IMR-90 (cell line): ENCODE measurements around the gene PPP1CA. TPM values are rescaled to one million over a fixed set of nuclear protein-coding genes. Genes with fewer than 3 reads are reported as not detected.

Source experiments
- ATAC-seq: fragments of 200-7000 bp; cut with Tn5 transposase; 2 replicates; pipeline ENCODE4 v1.9.1; 2020; ENCODE audit warnings: low read depth, mild to moderate bottlenecking, moderate library complexity
- BruUV-seq: library from RNA; stranded (reverse); fragments of 400-500 nt; replicated peaks from 2 replicates; lab custom pipeline; 2021; lab: Mats Ljungman, UMichigan
- CTCF ChIA-PET: fragments of 300-600 bp; formaldehyde crosslinking; extraction: SDS; loops from one replicate; lab custom pipeline; 2021; ENCODE audit warnings: antibody characterized with exemption; lab: Yijun Ruan, JAX
- POLR2A ChIA-PET: fragments of 300-600 bp; sonication (Branson Sonifier 250); formaldehyde crosslinking; loops from one replicate; lab custom pipeline; 2022; ENCODE audit warnings: antibody characterized with exemption; ENCODE audit not compliant: unreplicated experiment; lab: Charles Lee
- DNase-seq: peaks from one replicate; pipeline ENCODE4 v3.0.0; 2013
- H2AFZ ChIP-seq: replicated peaks from 2 replicates; pipeline ENCODE3; 2013; ENCODE audit warnings: low read length, mild to moderate bottlenecking; ENCODE audit not compliant: poor library complexity
- H2AK5ac ChIP-seq: 2 replicates; pipeline ENCODE4 v1.6.1; 2013; ENCODE audit warnings: low read depth, low read length, inconsistent platforms
- H2AK9ac ChIP-seq: replicated peaks from 2 replicates; pipeline ENCODE3; 2013; ENCODE audit warnings: mild to moderate bottlenecking, low read depth, low read length, moderate library complexity; ENCODE audit not compliant: poor library complexity
- H2BK120ac ChIP-seq: 2 replicates; pipeline ENCODE4 v1.6.1; 2013; ENCODE audit warnings: low read depth, low read length, inconsistent platforms
- H2BK15ac ChIP-seq: 3 replicates; pipeline ENCODE4 v1.6.1; 2013; ENCODE audit warnings: low read depth, low read length, inconsistent platforms
- H2BK20ac ChIP-seq: 2 replicates; pipeline ENCODE4 v1.6.1; 2013; ENCODE audit warnings: low read depth, mild to moderate bottlenecking, inconsistent platforms, low read length, moderate library complexity
- H2BK5ac ChIP-seq: 2 replicates; pipeline ENCODE4 v1.6.1; 2013; ENCODE audit warnings: mild to moderate bottlenecking, low read depth, low read length, inconsistent platforms; ENCODE audit not compliant: poor library complexity, severe bottlenecking
- H3K14ac ChIP-seq: replicated peaks from 2 replicates; pipeline ENCODE4 v1.6.1; 2013; ENCODE audit warnings: low read depth, low read length, inconsistent platforms
- H3K18ac ChIP-seq: 2 replicates; pipeline ENCODE4 v1.6.1; 2013; ENCODE audit warnings: low read depth, low read length, control low read depth
- H3K23ac ChIP-seq: 2 replicates; pipeline ENCODE4 v1.6.1; 2013; ENCODE audit warnings: low read depth, low read length, inconsistent platforms
- H3K27ac ChIP-seq: 2 replicates; pipeline ENCODE4 v1.5.1; 2013; ENCODE audit warnings: mild to moderate bottlenecking, control low read depth, low read length; ENCODE audit not compliant: insufficient read depth
- H3K27me3 ChIP-seq: 2 replicates; pipeline ENCODE4 v1.6.1; 2013; ENCODE audit warnings: low read length; ENCODE audit not compliant: control insufficient read depth, insufficient read depth
- H3K36me3 ChIP-seq: 2 replicates; pipeline ENCODE4 v1.6.1; 2013; ENCODE audit warnings: low read length, mixed read lengths; ENCODE audit not compliant: control insufficient read depth, insufficient read depth
- H3K4ac ChIP-seq: 2 replicates; pipeline ENCODE4 v1.6.1; 2013; ENCODE audit warnings: low read depth, low read length, inconsistent platforms
- H3K4me1 ChIP-seq: 2 replicates; pipeline ENCODE4 v1.6.1; 2013; ENCODE audit warnings: low read length, mixed read lengths; ENCODE audit not compliant: control insufficient read depth, insufficient read depth
- H3K4me2 ChIP-seq: 2 replicates; pipeline ENCODE4 v1.6.1; 2013; ENCODE audit warnings: low read depth, mild to moderate bottlenecking, control low read depth, low read length, moderate library complexity
- H3K4me3 ChIP-seq: 2 replicates; pipeline ENCODE4 v1.5.1; 2013; ENCODE audit warnings: low read depth, mild to moderate bottlenecking, control low read depth, low read length, moderate library complexity; ENCODE audit not compliant: insufficient read depth
- H3K56ac ChIP-seq: 2 replicates; pipeline ENCODE4 v1.6.1; 2013; ENCODE audit warnings: low read length, inconsistent platforms; ENCODE audit not compliant: insufficient read depth; ENCODE audit errors: extremely low read depth
- H3K79me1 ChIP-seq, 2 experiments: 2 replicates each; pipeline ENCODE4 v1.6.1; 2013; ENCODE audit warnings: low read length in 2 of 2, inconsistent platforms in 1 of 2, low read depth in 1 of 2
- H3K9ac ChIP-seq: 2 replicates; pipeline ENCODE4 v1.6.1; 2013; ENCODE audit warnings: low read depth, low read length, control low read depth
- H3K9me1 ChIP-seq: 2 replicates; pipeline ENCODE4 v1.6.1; 2013; ENCODE audit warnings: low read length, inconsistent platforms; ENCODE audit not compliant: insufficient read depth
- H3K9me3 ChIP-seq: 2 replicates; pipeline ENCODE4 v1.6.1; 2013; ENCODE audit warnings: low read length; ENCODE audit not compliant: control insufficient read depth, insufficient read depth
- H4K20me1 ChIP-seq: 2 replicates; pipeline ENCODE4 v1.6.1; 2013; ENCODE audit warnings: low read length, inconsistent platforms; ENCODE audit not compliant: insufficient read depth
- H4K5ac ChIP-seq: 2 replicates; pipeline ENCODE4 v1.6.1; 2013; ENCODE audit warnings: mild to moderate bottlenecking, low read depth, low read length, control low read depth
- H4K8ac ChIP-seq, 2 experiments: 2 replicates each; pipeline ENCODE4 v1.6.1; 2013; ENCODE audit warnings: low read depth in 2 of 2, low read length in 2 of 2, control low read depth in 1 of 2, inconsistent platforms in 1 of 2
- H4K91ac ChIP-seq: 2 replicates; pipeline ENCODE4 v1.6.1; 2013; ENCODE audit warnings: low read depth, low read length, inconsistent platforms; ENCODE audit not compliant: insufficient read depth
- BHLHE40 ChIP-seq: fragments of 150-350 bp; IDR thresholded peaks from 2 replicates; pipeline ENCODE4 v1.6.1; 2016; ENCODE audit warnings: mild to moderate bottlenecking, low read depth, low read length
- CEBPB ChIP-seq: IDR thresholded peaks from 2 replicates; pipeline ENCODE4 v1.6.1; 2012; ENCODE audit warnings: low read depth, low read length, improper control_type of control experiment
- FOS ChIP-seq: fragments of 150-350 bp; IDR thresholded peaks from 2 replicates; pipeline ENCODE4 v1.6.1; 2016; ENCODE audit warnings: low read depth, low read length
- MXI1 ChIP-seq: IDR thresholded peaks from 2 replicates; pipeline ENCODE4 v1.6.1; 2012; ENCODE audit warnings: low read depth, mild to moderate bottlenecking, low read length, moderate library complexity, borderline replicate concordance
- NFE2L2 ChIP-seq: fragments of 150-350 bp; IDR thresholded peaks from 2 replicates; pipeline ENCODE4 v1.6.1; 2016; ENCODE audit warnings: low read depth, mild to moderate bottlenecking, low read length
- POLR2A ChIP-seq: IDR thresholded peaks from 2 replicates; pipeline ENCODE4 v1.6.1; 2012; ENCODE audit warnings: mild to moderate bottlenecking, low read depth, low read length
- RAD21 ChIP-seq: IDR thresholded peaks from 2 replicates; pipeline ENCODE4 v1.6.1; 2012; ENCODE audit warnings: low read length, improper control_type of control experiment
- RCOR1 ChIP-seq: IDR thresholded peaks from 2 replicates; pipeline ENCODE4 v1.6.1; 2012; ENCODE audit warnings: mild to moderate bottlenecking, low read length, improper control_type of control experiment; ENCODE audit not compliant: insufficient replicate concordance
- RFX5 ChIP-seq: IDR thresholded peaks from 2 replicates; pipeline ENCODE4 v1.8.0; 2012; ENCODE audit warnings: low read depth, mild to moderate bottlenecking, low read length, moderate library complexity
- SMC3 ChIP-seq: fragments of 150-350 bp; IDR thresholded peaks from 2 replicates; pipeline ENCODE4 v1.6.1; 2016; ENCODE audit warnings: low read depth, mild to moderate bottlenecking, antibody characterized with exemption, low read length, moderate library complexity
- WGBS, 2 experiments: methylation state at CpG; one replicate each; pipeline versions ENCODE4 v1.1.5 to v1.1.7; 2013; ENCODE audit warnings: missing lambda C conversion rate in 2 of 2; ENCODE audit not compliant: insufficient read length in 1 of 2; ENCODE audit errors: extremely low coverage in 2 of 2; 5-methylcytosine and 5-hydroxymethylcytosine counted together
- dilution Hi-C: fragments of 300-500 bp; cut with HindIII; formaldehyde crosslinking; loops from one replicate; pipeline ENCODE4 v1.14.3; 2018; ENCODE audit warnings: low sequenced_read_pairs; ENCODE audit not compliant: unreplicated experiment
- in situ Hi-C: fragments of 300-500 bp; cut with MboI; formaldehyde crosslinking; loops from 3 replicates; pipeline ENCODE4 v1.14.3; 2019; ENCODE audit warnings: low sequenced_read_pairs, inconsistent platforms, mixed read lengths
- intact Hi-C: fragments of 100-400 bp; cut with micrococcal nuclease; formaldehyde crosslinking; loops from 2 replicates; pipeline ENCODE4 v1.10.0; 2022
- polyA plus RNA-seq, 3 experiments: library from polyadenylated mRNA; depleted of rRNA; stranded (reverse); fragments of >200 nt; gene quantifications; 2 replicates each; pipeline ENCODE4 v1.2.3, GENCODE V29; 2012; ENCODE audit warnings: low replicate concordance in 1 of 3
- total RNA-seq: library from RNA; depleted of rRNA; stranded (reverse); fragments of >200 nt; gene quantifications from 2 replicates; pipeline ENCODE4 v1.2.3, GENCODE V29; 2012
- TF ChIP-seq, protein P1 (sequence below): fragments of 150-350 bp; IDR thresholded peaks from 2 replicates; pipeline ENCODE4 v1.6.1; 2017; ENCODE audit warnings: mild to moderate bottlenecking, antibody characterized with exemption, low read length, low read depth
- TF ChIP-seq, protein P2 (sequence below): conservative IDR thresholded peaks from 2 replicates; pipeline ENCODE4 v1.5.1; 2012; ENCODE audit warnings: mild to moderate bottlenecking, low read depth, low read length, improper control_type of control experiment

The PPP1CA gene
- total and polyA plus RNA-seq, 2 of the 4 experiments (the other 2 are of a cell fraction) = 228 to 313 TPM

DNA sequence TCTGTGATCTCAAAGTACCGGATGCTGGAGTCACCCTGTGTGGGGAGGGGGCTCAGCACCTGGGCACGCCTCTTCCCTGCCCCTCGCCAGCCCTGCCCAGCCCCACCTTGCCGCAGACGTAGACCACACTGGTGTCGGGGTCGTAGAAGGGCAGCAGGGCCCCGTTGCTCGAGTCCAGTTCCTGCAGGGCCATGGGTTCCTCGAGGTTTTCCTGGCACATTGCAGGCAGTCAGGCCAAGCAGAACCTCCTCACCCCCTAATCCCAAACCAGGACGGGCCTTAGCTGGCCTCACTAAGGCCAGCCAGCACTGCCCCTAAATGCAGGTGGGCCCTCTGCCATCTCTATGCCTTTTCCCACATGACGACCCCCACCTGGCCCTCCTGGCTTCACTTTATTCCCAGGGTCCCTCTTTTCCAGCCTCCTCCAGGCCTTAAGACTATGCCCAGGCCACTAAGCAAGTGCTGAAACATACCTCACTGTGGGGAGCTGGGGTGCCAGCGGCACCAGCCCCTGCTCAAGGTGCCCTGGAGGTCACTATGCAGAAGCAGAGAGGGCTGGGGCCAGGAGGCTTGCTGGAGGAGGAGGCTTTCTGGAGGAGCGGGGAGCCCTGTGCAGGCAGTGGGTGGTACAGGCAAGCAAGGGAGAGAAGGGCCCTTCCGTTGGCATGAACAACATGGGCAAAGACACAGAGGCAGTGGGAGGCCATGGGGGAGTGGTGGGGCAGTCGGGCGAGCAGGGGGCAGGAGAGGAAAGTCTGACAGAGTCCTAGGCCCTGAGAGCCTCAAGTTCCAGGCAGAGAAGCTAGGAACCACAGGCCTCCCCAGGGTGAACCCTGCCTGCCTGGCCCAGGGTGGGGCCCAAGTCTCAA, 38.8 kb upstream of the PPP1CA start:
- H3K79me1 ChIP-seq = peaks cover 8 to 26% of the 10 kb centered on the region in 2 experiments
- H3K4ac ChIP-seq = no peak overlapping the region
- WGBS, 2 experiments = 90% methylated on average over 12 of the region's 17 CpGs; no CpG with 5 or more reads in 1 of the 2 experiments
- H3K23ac ChIP-seq = no peak overlapping the region
- peaks cover 44% of the 10 kb centered on the region; the same call in 1 of the 2 replicates for H3K36me3 ChIP-seq
- ATAC-seq = no peak
- TF ChIP-seq POLR2A (no peak), RCOR1 (no peak), RAD21 (no peak), BHLHE40 (no peak), NFE2L2 (no peak), RFX5 (no peak), FOS (no peak), SMC3 (no peak), MXI1 (no peak), CEBPB (no peak)
- TF ChIP-seq, protein P1, sequence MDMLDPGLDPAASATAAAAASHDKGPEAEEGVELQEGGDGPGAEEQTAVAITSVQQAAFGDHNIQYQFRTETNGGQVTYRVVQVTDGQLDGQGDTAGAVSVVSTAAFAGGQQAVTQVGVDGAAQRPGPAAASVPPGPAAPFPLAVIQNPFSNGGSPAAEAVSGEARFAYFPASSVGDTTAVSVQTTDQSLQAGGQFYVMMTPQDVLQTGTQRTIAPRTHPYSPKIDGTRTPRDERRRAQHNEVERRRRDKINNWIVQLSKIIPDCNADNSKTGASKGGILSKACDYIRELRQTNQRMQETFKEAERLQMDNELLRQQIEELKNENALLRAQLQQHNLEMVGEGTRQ = no peak
- TF ChIP-seq, protein P2, sequence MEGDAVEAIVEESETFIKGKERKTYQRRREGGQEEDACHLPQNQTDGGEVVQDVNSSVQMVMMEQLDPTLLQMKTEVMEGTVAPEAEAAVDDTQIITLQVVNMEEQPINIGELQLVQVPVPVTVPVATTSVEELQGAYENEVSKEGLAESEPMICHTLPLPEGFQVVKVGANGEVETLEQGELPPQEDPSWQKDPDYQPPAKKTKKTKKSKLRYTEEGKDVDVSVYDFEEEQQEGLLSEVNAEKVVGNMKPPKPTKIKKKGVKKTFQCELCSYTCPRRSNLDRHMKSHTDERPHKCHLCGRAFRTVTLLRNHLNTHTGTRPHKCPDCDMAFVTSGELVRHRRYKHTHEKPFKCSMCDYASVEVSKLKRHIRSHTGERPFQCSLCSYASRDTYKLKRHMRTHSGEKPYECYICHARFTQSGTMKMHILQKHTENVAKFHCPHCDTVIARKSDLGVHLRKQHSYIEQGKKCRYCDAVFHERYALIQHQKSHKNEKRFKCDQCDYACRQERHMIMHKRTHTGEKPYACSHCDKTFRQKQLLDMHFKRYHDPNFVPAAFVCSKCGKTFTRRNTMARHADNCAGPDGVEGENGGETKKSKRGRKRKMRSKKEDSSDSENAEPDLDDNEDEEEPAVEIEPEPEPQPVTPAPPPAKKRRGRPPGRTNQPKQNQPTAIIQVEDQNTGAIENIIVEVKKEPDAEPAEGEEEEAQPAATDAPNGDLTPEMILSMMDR = no peak
- no peak overlapping the region for H2BK120ac ChIP-seq
- in situ Hi-C loops = no loop called here
- peaks cover 8% of the 10 kb centered on the region; the same call in 1 of the 2 replicates for H3K9me1 ChIP-seq
- no peaks in the 10 kb centered on the region for H3K27me3 ChIP-seq
- DNase-seq = no peak
- peaks cover 3% of the 10 kb centered on the region; the same call in 1 of the 2 replicates for H3K4me1 ChIP-seq
- H2BK5ac ChIP-seq = no peak overlapping the region
- H4K8ac ChIP-seq = no peak overlapping the region
- no peak overlapping the region for H2AFZ ChIP-seq
- no peak overlapping the region for H2AK5ac ChIP-seq
- H2BK15ac ChIP-seq = no peak overlapping the region
- dilution Hi-C loops = no loop called here
- H4K91ac ChIP-seq = no peak overlapping the region
- H3K4me2 ChIP-seq = no peak overlapping the region
- POLR2A ChIA-PET = no interaction called here
- H3K27ac ChIP-seq = no peak overlapping the region
- no peak overlapping the region for H3K56ac ChIP-seq
- no peak overlapping the region for H3K4me3 ChIP-seq
- no peak overlapping the region for H2BK20ac ChIP-seq
- peaks cover 8% of the 10 kb centered on the region for H4K20me1 ChIP-seq
- no peak overlapping the region for H4K5ac ChIP-seq
- no peak overlapping the region for H3K18ac ChIP-seq
- no TSS peak for BruUV-seq
- no peaks in the 10 kb centered on the region for H3K9me3 ChIP-seq
- H2AK9ac ChIP-seq = no peak overlapping the region
- H3K14ac ChIP-seq = no peak overlapping the region
- H3K9ac ChIP-seq = no peak overlapping the region
- CTCF ChIA-PET = no interaction called here
- intact Hi-C loops = no loop called here
